Sciatic nerve (tissue), 2 donors: Measurements from ENCODE around the gene DCLK2. TPM values are rescaled to one million over a fixed set of nuclear protein-coding genes. Genes with fewer than 3 reads are reported as not detected.

Experiments
- ATAC-seq: fragments of 200-7000 bp; cut with Tn5 transposase; one replicate; pipeline ENCODE4 v1.9.1; 2020; ENCODE audit warnings: mild to moderate bottlenecking, moderate library complexity
- DNase-seq: peaks from one replicate; pipeline ENCODE4 v3.0.0-alpha.2; 2020; ENCODE audit warnings: low spot score
- intact Hi-C: fragments of 100-400 bp; cut with DNase I; formaldehyde crosslinking; loops from one replicate; pipeline ENCODE4 v1.14.2; 2022
- total RNA-seq: library from RNA; stranded (reverse); fragmentation: NEBNext Ultra II Directional; extraction: Animal tissue kit (Norgen Biotek cat#: 25700); gene quantifications from one replicate; pipeline ENCODE4 v1.2.1, GENCODE V29; 2021
- donor health status: DM: no; HTN: no; CAD: no.
- donor health status: DM: no; HTN: no; CAD: no.

Gene DCLK2
- total RNA-seq, 1 donor from 2014 or later = 13.6 TPM

GRCh38 chr4:150219841-150220240 is 141.6 kb downstream of the DCLK2 start:
- no peak for DNase-seq
- intact Hi-C loops = no loop called here
- ATAC-seq = no peak

- intact Hi-C loops = no loop called here
- DNase-seq (no peak), ATAC-seq (no peak)
Observed at GRCh38 chr4:150224896-150225591, 146.8 kb downstream of the DCLK2 start.

GRCh38 chr4:150229520-150229919 is 151.3 kb downstream of the DCLK2 start:
- intact Hi-C loops = no loop called here
- DNase-seq (no peak), ATAC-seq (no peak)

- intact Hi-C loops = loop anchor here (10.0 kb wide), 1 partner anchor 1004 kb away; no protein-coding TSS in a partner anchor
- DNase-seq (no peak), ATAC-seq (no peak)
Observed at GRCh38 chr4:150230561-150230960, 152.3 kb downstream of the DCLK2 start.

GRCh38 chr4:150231107-150231770 is 153.0 kb downstream of the DCLK2 start:
- ATAC-seq = no peak
- DNase-seq = no peak
- intact Hi-C loops = loop anchor here (10.0 kb wide), 1 partner anchor 1004 kb away; no protein-coding TSS in a partner anchor

- intact Hi-C loops = loop anchor here (10.0 kb wide), 1 partner anchor 1003 kb away; no protein-coding TSS in a partner anchor
- peak; percentile 44 for ATAC-seq
Observed at GRCh38 chr4:150232029-150232428, 153.8 kb downstream of the DCLK2 start.

GRCh38 chr4:150234246-150234645 is 156.0 kb downstream of the DCLK2 start:
- ATAC-seq = no peak
- intact Hi-C loops = loop anchor here (10.0 kb wide), 1 partner anchor 1001 kb away; no protein-coding TSS in a partner anchor

More at GRCh38 chr4:150232029-150232428, 153.8 kb downstream of the DCLK2 start:
- no peak for DNase-seq

GRCh38 chr4:150235317-150235716 is 157.1 kb downstream of the DCLK2 start:
- no peak for DNase-seq
- intact Hi-C loops = loop anchor here (10.0 kb wide), 1 partner anchor 999 kb away; no protein-coding TSS in a partner anchor
- no peak for ATAC-seq

More at GRCh38 chr4:150234246-150234645, 156.0 kb downstream of the DCLK2 start:
- no peak for DNase-seq

GRCh38 chr4:150235808-150236271 is 157.6 kb downstream of the DCLK2 start:
- DNase-seq (no peak), ATAC-seq (no peak)
- intact Hi-C loops = loop anchor here (10.0 kb wide), 1 partner anchor 999 kb away; no protein-coding TSS in a partner anchor

GRCh38 chr4:150236626-150237025 is 158.4 kb downstream of the DCLK2 start:
- intact Hi-C loops = loop anchor here (10.0 kb wide), 1 partner anchor 998 kb away; no protein-coding TSS in a partner anchor
- ATAC-seq (no peak), DNase-seq (no peak)

- no peak for DNase-seq
- ATAC-seq = no peak
- intact Hi-C loops = loop anchor here (10.0 kb wide), 1 partner anchor 998 kb away; no protein-coding TSS in a partner anchor
Observed at GRCh38 chr4:150237110-150237872, 159.0 kb downstream of the DCLK2 start.

- no peak for ATAC-seq
- intact Hi-C loops = loop anchor here (10.0 kb wide), 1 partner anchor 996 kb away; no protein-coding TSS in a partner anchor
- DNase-seq = no peak
Observed at GRCh38 chr4:150238591-150238990, 160.3 kb downstream of the DCLK2 start.

- intact Hi-C loops = no loop called here
Observed at GRCh38 chr4:150240011-150240410, 161.8 kb downstream of the DCLK2 start.

GRCh38 chr4:150242820-150243458 is 164.7 kb downstream of the DCLK2 start:
- DNase-seq (no peak), ATAC-seq (peak; percentile 57)
- intact Hi-C loops = no loop called here

More at GRCh38 chr4:150240011-150240410, 161.8 kb downstream of the DCLK2 start:
- ATAC-seq (no peak), DNase-seq (no peak)

GRCh38 chr4:150243932-150244331 is 165.7 kb downstream of the DCLK2 start:
- intact Hi-C loops = no loop called here
- ATAC-seq (no peak), DNase-seq (no peak)

GRCh38 chr4:150244600-150244999 is 166.4 kb downstream of the DCLK2 start:
- no peak for DNase-seq
- no peak for ATAC-seq
- intact Hi-C loops = no loop called here

- ATAC-seq (no peak), DNase-seq (no peak)
- intact Hi-C loops = no loop called here
Observed at GRCh38 chr4:150247184-150247583, 168.9 kb downstream of the DCLK2 start.

- intact Hi-C loops = no loop called here
- ATAC-seq (no peak), DNase-seq (no peak)
Observed at GRCh38 chr4:150248181-150248580, 169.9 kb downstream of the DCLK2 start.
